H1 (cell line): ENCODE measurements around the gene PI16. TPM values are rescaled to one million over a fixed set of nuclear protein-coding genes. Genes with fewer than 3 reads are reported as not detected.

Experiments
- CTCF ChIA-PET: fragments of 300-600 bp; sonication (Branson Sonifier 250); formaldehyde crosslinking; loops from one replicate; lab custom pipeline; 2021; ENCODE audit not compliant: partially characterized antibody; lab: Charles Lee
- POLR2A ChIA-PET: fragments of 300-600 bp; sonication (Branson Sonifier 250); formaldehyde crosslinking; loops from one replicate; lab custom pipeline; 2021; ENCODE audit warnings: inconsistent platforms; ENCODE audit not compliant: partially characterized antibody; lab: Charles Lee
- DNase-seq, 2 experiments: peaks; one replicate each; pipeline versions ENCODE4 v3.0.0 to v3.0.0-alpha.2; 2010 to 2022; ENCODE audit warnings: low spot score in 2 of 2, low read depth in 1 of 2, mixed read lengths in 1 of 2
- FAIRE-seq: peaks from 2 replicates; lab custom pipeline; 2011; peaks lifted over from hg19 to GRCh38; lab: Jason Lieb, UNC
- H2AFZ ChIP-seq: 2 replicates; pipeline ENCODE4 v1.8.1; 2012; ENCODE audit warnings: low read length, inconsistent platforms
- H2AK5ac ChIP-seq: 2 replicates; pipeline ENCODE4 v1.6.1; 2013; ENCODE audit warnings: low read depth, low read length
- H2BK120ac ChIP-seq: replicated peaks from 2 replicates; pipeline ENCODE3; 2013; ENCODE audit warnings: low read depth, low read length, inconsistent platforms
- H2BK12ac ChIP-seq: 2 replicates; pipeline ENCODE4 v1.6.1; 2013; ENCODE audit warnings: low read depth, low read length
- H2BK15ac ChIP-seq: 2 replicates; pipeline ENCODE4 v1.6.1; 2013; ENCODE audit warnings: low read length
- H2BK20ac ChIP-seq: 2 replicates; pipeline ENCODE4 v1.6.1; 2013; ENCODE audit warnings: low read length
- H2BK5ac ChIP-seq: 2 replicates; pipeline ENCODE4 v1.6.1; 2013; ENCODE audit warnings: low read depth, low read length
- H3K14ac ChIP-seq: 2 replicates; pipeline ENCODE4 v1.6.1; 2013; ENCODE audit warnings: inconsistent platforms; ENCODE audit not compliant: insufficient read length
- H3K18ac ChIP-seq: 2 replicates; pipeline ENCODE4 v1.6.1; 2013; ENCODE audit warnings: low read length; ENCODE audit errors: extremely low read depth
- H3K23ac ChIP-seq: 2 replicates; pipeline ENCODE4 v1.6.1; 2013; ENCODE audit warnings: inconsistent platforms; ENCODE audit not compliant: insufficient read length
- H3K23me2 ChIP-seq: 2 replicates; pipeline ENCODE4 v1.6.1; 2013; ENCODE audit warnings: low read depth, low read length
- H3K27ac ChIP-seq: 2 replicates; pipeline ENCODE4 v1.6.1; 2011; ENCODE audit warnings: low read depth, low read length, inconsistent platforms
- H3K27me3 ChIP-seq, 4 experiments: replicated peaks in 1 of 4; 1 replicate in 1 of 4; 2 replicates in 3 of 4; pipeline versions ENCODE4 v1.6.1 to v1.8.1; 2011 to 2013; ENCODE audit warnings: low read length in 3 of 4, mild to moderate bottlenecking in 3 of 4, inconsistent platforms in 2 of 4, mixed read lengths in 2 of 4, moderate library complexity in 1 of 4; ENCODE audit not compliant: control insufficient read depth in 3 of 4, insufficient read depth in 3 of 4; ENCODE audit errors: extremely low read depth in 1 of 4
- H3K36me3 ChIP-seq, 4 experiments: 2 replicates each; pipeline versions ENCODE4 v1.6.1 to v1.8.1; 2011 to 2013; ENCODE audit warnings: mild to moderate bottlenecking in 4 of 4, low read length in 3 of 4, moderate library complexity in 2 of 4, control low read depth in 1 of 4, inconsistent platforms in 1 of 4; ENCODE audit not compliant: insufficient read depth in 4 of 4, control insufficient read depth in 2 of 4
- H3K4ac ChIP-seq: replicated peaks from 2 replicates; pipeline ENCODE3; 2013; ENCODE audit warnings: low read length, low read depth, mixed read lengths, inconsistent platforms; ENCODE audit not compliant: insufficient read length
- H3K4me1 ChIP-seq, 4 experiments: replicated peaks in 1 of 4; 1 replicate in 1 of 4; 2 replicates in 3 of 4; pipeline versions ENCODE4 v1.6.1 to v1.8.1; 2011 to 2013; ENCODE audit warnings: low read length in 3 of 4, inconsistent platforms in 2 of 4, mixed read lengths in 1 of 4; ENCODE audit not compliant: insufficient read depth in 4 of 4, control insufficient read depth in 3 of 4
- H3K4me2 ChIP-seq, 2 experiments: 2 replicates each; pipeline versions ENCODE4 v1.6.1 to v1.8.1; 2011 to 2013; ENCODE audit warnings: low read depth in 2 of 2, low read length in 2 of 2, control low read depth in 1 of 2, inconsistent platforms in 1 of 2, mild to moderate bottlenecking in 1 of 2; ENCODE audit not compliant: insufficient read depth in 1 of 2
- H3K4me3 ChIP-seq, 4 experiments: fragments of 200-600, 300-600 bp in 1 of 4; sonication (generic), shearing (Covaris generic), sonication (Bioruptor Twin) in 1 of 4; 2 replicates each; pipeline versions ENCODE4 v1.5.1 to v1.8.1; 2011 to 2016; ENCODE audit warnings: low read length in 4 of 4, low read depth in 3 of 4, control low read depth in 2 of 4, inconsistent platforms in 2 of 4, mild to moderate bottlenecking in 2 of 4, mixed read lengths in 1 of 4, moderate library complexity in 1 of 4; ENCODE audit not compliant: insufficient read depth in 2 of 4; ENCODE audit errors: extremely low read depth in 1 of 4
- H3K56ac ChIP-seq: replicated peaks from 2 replicates; pipeline ENCODE3; 2013; ENCODE audit warnings: low read depth, mild to moderate bottlenecking, mixed read lengths, low read length, inconsistent platforms; ENCODE audit not compliant: insufficient read length
- H3K79me1 ChIP-seq: 2 replicates; pipeline ENCODE4 v1.6.1; 2013; ENCODE audit warnings: low read depth, low read length, control low read depth
- H3K79me2 ChIP-seq, 2 experiments: 2 replicates each; pipeline versions ENCODE4 v1.6.1 to v1.8.1; 2012 to 2013; ENCODE audit warnings: low read length in 2 of 2, mild to moderate bottlenecking in 2 of 2, inconsistent platforms in 1 of 2; ENCODE audit not compliant: insufficient read depth in 2 of 2, control insufficient read depth in 1 of 2
- H3K9ac ChIP-seq, 4 experiments: replicated peaks in 1 of 4; 1 replicate in 1 of 4; 2 replicates in 3 of 4; pipeline versions ENCODE4 v1.6.1 to v1.8.1; 2011 to 2013; ENCODE audit warnings: low read depth in 3 of 4, low read length in 3 of 4, control low read depth in 2 of 4, mild to moderate bottlenecking in 2 of 4, moderate library complexity in 2 of 4, inconsistent platforms in 1 of 4; ENCODE audit errors: extremely low read depth in 1 of 4
- H3K9me3 ChIP-seq, 2 experiments: 2 replicates each; pipeline versions ENCODE4 v1.6.1 to v1.8.1; 2012 to 2013; ENCODE audit warnings: mild to moderate bottlenecking in 2 of 2, moderate library complexity in 2 of 2, control low read depth in 1 of 2, inconsistent platforms in 1 of 2, low read depth in 1 of 2, low read length in 1 of 2, mixed read lengths in 1 of 2; ENCODE audit not compliant: insufficient read depth in 2 of 2
- H4K20me1 ChIP-seq, 2 experiments: replicated peaks in 1 of 2; 2 replicates each; pipeline versions ENCODE3 to v1.8.1; 2011 to 2013; ENCODE audit warnings: inconsistent platforms in 2 of 2, low read length in 2 of 2, mild to moderate bottlenecking in 1 of 2; ENCODE audit not compliant: insufficient read depth in 2 of 2, control insufficient read depth in 1 of 2
- H4K5ac ChIP-seq: 2 replicates; pipeline ENCODE4 v1.6.1; 2013; ENCODE audit warnings: low read length, low read depth, mixed read lengths, inconsistent platforms; ENCODE audit not compliant: insufficient read length
- H4K8ac ChIP-seq: 2 replicates; pipeline ENCODE4 v1.8.0; 2013; ENCODE audit warnings: mild to moderate bottlenecking, moderate library complexity, low read length, inconsistent platforms; ENCODE audit not compliant: insufficient read depth; ENCODE audit errors: extremely low read depth
- H4K91ac ChIP-seq: replicated peaks from 2 replicates; pipeline ENCODE3; 2013; ENCODE audit warnings: low read length, mixed read lengths, inconsistent platforms; ENCODE audit not compliant: insufficient read length
- BCL11A ChIP-seq, 2 experiments: IDR thresholded peaks; one replicate each; pipeline ENCODE4 v1.6.1; 2011; ENCODE audit warnings: low read depth in 2 of 2, low read length in 2 of 2, mild to moderate bottlenecking in 2 of 2
- CBX8 ChIP-seq: fragments of 300-800, 300-1000 bp; sonication (generic); IDR thresholded peaks from 2 replicates; pipeline ENCODE4 v1.7.1; 2016; ENCODE audit warnings: low read depth, low read length, borderline replicate concordance
- CEBPB ChIP-seq: IDR thresholded peaks from 2 replicates; pipeline ENCODE4 v1.6.1; 2012; ENCODE audit warnings: low read depth, low read length
- EGR1 ChIP-seq: IDR thresholded peaks from 2 replicates; pipeline ENCODE4 v1.6.1; 2011; ENCODE audit warnings: low read depth, low read length, borderline replicate concordance
- JUN ChIP-seq: IDR thresholded peaks from 2 replicates; pipeline ENCODE4 v1.6.1; 2011; ENCODE audit warnings: low read depth, mild to moderate bottlenecking, improper control_type of control experiment, low read length
- KDM5A ChIP-seq: fragments of 200-600 bp; IDR thresholded peaks from 2 replicates; pipeline ENCODE4 v1.7.1; 2012; ENCODE audit warnings: mild to moderate bottlenecking, low read length, inconsistent platforms, mixed read lengths
- PHF8 ChIP-seq: fragments of 200-600 bp; sonication (generic); conservative IDR thresholded peaks from 2 replicates; pipeline ENCODE4 v1.7.1; 2012; ENCODE audit warnings: low read depth, mild to moderate bottlenecking, inconsistent platforms, low read length, moderate library complexity
- SP2 ChIP-seq: IDR thresholded peaks from 2 replicates; pipeline ENCODE4 v1.6.1; 2012; ENCODE audit warnings: mild to moderate bottlenecking, low read length, inconsistent platforms
- SUZ12 ChIP-seq: fragments of 200-600 bp; sonication (generic); IDR thresholded peaks from 2 replicates; pipeline ENCODE4 v1.6.1; 2012; ENCODE audit warnings: mild to moderate bottlenecking, inconsistent platforms, low read length, moderate library complexity, mixed read lengths
- TBP ChIP-seq: IDR thresholded peaks from 2 replicates; pipeline ENCODE4 v1.6.1; 2011; ENCODE audit warnings: low read depth, low read length, improper control_type of control experiment
- ZNF274 ChIP-seq: IDR thresholded peaks from 2 replicates; pipeline ENCODE4 v1.7.0; 2012; ENCODE audit warnings: low read length, borderline replicate concordance; ENCODE audit errors: extremely low read depth
- WGBS, 2 experiments: shearing (Covaris generic) in 1 of 2; methylation state at CpG; one replicate each; pipeline versions ENCODE4 v1.1.6 to v1.1.7; 2013 to 2015; ENCODE audit warnings: low lambda C conversion rate in 2 of 2, mixed read lengths in 2 of 2, inconsistent platforms in 1 of 2, low coverage in 1 of 2, missing lambda C conversion rate in 1 of 2; ENCODE audit not compliant: insufficient replicate concordance in 2 of 2, insufficient coverage in 1 of 2, insufficient read length in 1 of 2; ENCODE audit errors: extremely low coverage in 1 of 2, missing lambda C conversion rate in 1 of 2; 5-methylcytosine and 5-hydroxymethylcytosine counted together
- polyA plus RNA-seq, 7 experiments: library from polyadenylated mRNA; depleted of rRNA in 3 of 7; stranded (reverse) in 5 of 7; unstranded in 2 of 7; fragments of >200 nt in 5 of 7; fragments of 200-250 nt in 2 of 7; gene quantifications; 1 replicate in 5 of 7; 2 replicates in 1 of 7; 4 replicates in 1 of 7; pipeline versions ENCODE4 v1.2.1 to v1.2.3, GENCODE V29; 2011 to 2013; ENCODE audit warnings: missing spikeins in 2 of 7, mixed read lengths in 2 of 7
- total RNA-seq: library from RNA; stranded (reverse); fragmentation: NEBNext Ultra II Directional; extraction: Animal tissue kit (Norgen Biotek cat#: 25700); gene quantifications from 2 replicates; pipeline ENCODE4 v1.2.1, GENCODE V29; 2021
- TF ChIP-seq, protein P1 (sequence below): IDR thresholded peaks from 2 replicates; pipeline ENCODE4 v1.6.1; 2012; ENCODE audit warnings: low read length, inconsistent platforms
- TF ChIP-seq, protein P2 (sequence below): IDR thresholded peaks from 2 replicates; pipeline ENCODE4 v1.6.1; 2012; ENCODE audit warnings: inconsistent platforms

Gene PI16
- total and polyA plus RNA-seq, 2 of the 8 experiments (the other 6 are each of a cell fraction or from before 2014, with no cell fraction given): 0.05 TPM; not detected in 1

DNA sequence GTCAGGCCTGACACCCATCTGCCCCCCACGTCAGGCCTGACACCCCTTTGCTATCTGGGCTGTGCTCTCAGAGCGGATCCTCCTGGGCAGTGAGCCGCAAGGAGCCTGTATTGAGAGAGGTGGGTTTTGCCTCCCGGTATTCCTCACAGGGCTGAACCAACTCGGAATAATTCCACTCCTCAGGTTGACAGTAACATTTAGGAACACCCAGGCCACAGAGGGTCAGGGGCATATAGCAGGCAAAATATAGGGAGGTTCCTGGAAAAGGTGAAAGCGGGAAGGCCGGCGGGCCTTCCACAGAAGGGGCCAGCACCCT lies 44.1 kb downstream of the PI16 start:
- no peaks in the 10 kb centered on the region for H3K23me2 ChIP-seq
- H3K4me2 ChIP-seq: no peak overlapping the region
- H3K9ac ChIP-seq: no peak overlapping the region
- no peak overlapping the region for H4K8ac ChIP-seq
- H3K4ac ChIP-seq: no peak overlapping the region
- H3K27ac ChIP-seq: no peak overlapping the region
- TF ChIP-seq, protein P1, sequence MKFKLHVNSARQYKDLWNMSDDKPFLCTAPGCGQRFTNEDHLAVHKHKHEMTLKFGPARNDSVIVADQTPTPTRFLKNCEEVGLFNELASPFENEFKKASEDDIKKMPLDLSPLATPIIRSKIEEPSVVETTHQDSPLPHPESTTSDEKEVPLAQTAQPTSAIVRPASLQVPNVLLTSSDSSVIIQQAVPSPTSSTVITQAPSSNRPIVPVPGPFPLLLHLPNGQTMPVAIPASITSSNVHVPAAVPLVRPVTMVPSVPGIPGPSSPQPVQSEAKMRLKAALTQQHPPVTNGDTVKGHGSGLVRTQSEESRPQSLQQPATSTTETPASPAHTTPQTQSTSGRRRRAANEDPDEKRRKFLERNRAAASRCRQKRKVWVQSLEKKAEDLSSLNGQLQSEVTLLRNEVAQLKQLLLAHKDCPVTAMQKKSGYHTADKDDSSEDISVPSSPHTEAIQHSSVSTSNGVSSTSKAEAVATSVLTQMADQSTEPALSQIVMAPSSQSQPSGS: no peak
- TF ChIP-seq TBP (no peak), CBX8 (no peak), JUN (no peak), CEBPB (no peak), SP2 (no peak), PHF8 (no peak), BCL11A (IDR thresholded peaks at IDR 0.05; ENCODE audit: low read depth in 2 of 2, low read length in 2 of 2) (no peak), EGR1 (no peak), SUZ12 (no peak), ZNF274 (no peak), KDM5A (no peak)
- TF ChIP-seq, protein P2, sequence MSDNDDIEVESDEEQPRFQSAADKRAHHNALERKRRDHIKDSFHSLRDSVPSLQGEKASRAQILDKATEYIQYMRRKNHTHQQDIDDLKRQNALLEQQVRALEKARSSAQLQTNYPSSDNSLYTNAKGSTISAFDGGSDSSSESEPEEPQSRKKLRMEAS: no peak
- TF ChIP-seq, all 59 proteins: peak for 0
- peaks cover 0 to 4% (median 2%) of the 10 kb centered on the region in 4 experiments; a peak in 4 of 7 replicates for H3K4me1 ChIP-seq
- no peak overlapping the region for H4K5ac ChIP-seq
- 0 out of 2 replicates have a peak overlapping the region, but pooled peaks have one; percentile 24 for H2AK5ac ChIP-seq
- H2BK120ac ChIP-seq: no peak overlapping the region
- H2BK5ac ChIP-seq: no peak overlapping the region
- 77% methylated on average over 8 of the region's 8 CpGs; no CpG with 5 or more reads in 1 of the 2 experiments for WGBS, 2 experiments
- no peaks in the 10 kb centered on the region for H4K20me1 ChIP-seq
- no peaks in the 10 kb centered on the region for H3K79me1 ChIP-seq
- no peaks in the 10 kb centered on the region for H3K27me3 ChIP-seq
- ChIA-PET CTCF (interaction anchor here (1.8 to 2.2 kb wide), 2 partner anchors 17 to 19 kb away, joined by 6 to 12 read pairs; no protein-coding TSS in a partner anchor), POLR2A (interaction anchor here (1.7 kb wide), 1 partner anchor 13 kb away, joined by 4 read pairs; no protein-coding TSS in a partner anchor)
- H3K23ac ChIP-seq: no peak overlapping the region
- H3K79me2 ChIP-seq: no peaks in the 10 kb centered on the region
- no peak overlapping the region for H3K4me3 ChIP-seq
- H3K14ac ChIP-seq: no peak overlapping the region
- no peak overlapping the region for H3K56ac ChIP-seq
- no peaks in the 10 kb centered on the region for H3K36me3 ChIP-seq
- no peak overlapping the region for H4K91ac ChIP-seq
- FAIRE-seq (no peak), DNase-seq (no peak)
- no peak overlapping the region for H2AFZ ChIP-seq
- no peak overlapping the region for H2BK15ac ChIP-seq
- peak overlapping the region; percentile 39; the same call in 1 of the 2 replicates for H2BK12ac ChIP-seq
- H3K18ac ChIP-seq: no peak overlapping the region
- H3K9me3 ChIP-seq: no peaks in the 10 kb centered on the region
- no peak overlapping the region for H2BK20ac ChIP-seq
